Transverse colon (tissue), 4 donors: Measurements from ENCODE around the gene FOXP1. TPM values are rescaled to one million over a fixed set of nuclear protein-coding genes. Genes with fewer than 3 reads are reported as not detected.

Experiments used
- DNase-seq: peaks from one replicate; pipeline ENCODE4 v3.0.0-alpha.2; 2019
- H3K27ac ChIP-seq, 4 donors: fragments of 200-600 bp; sonication (generic); 2 replicates each; pipeline ENCODE4 v1.5.1; 2016 to 2018; ENCODE audit warnings: inconsistent platforms in 4 of 4
- H3K27me3 ChIP-seq: fragments of 200-600 bp; sonication (generic); 2 replicates; pipeline ENCODE4 v1.5.1; 2017; ENCODE audit warnings: inconsistent platforms
- H3K36me3 ChIP-seq, 4 donors: fragments of 200-600 bp; sonication (generic); 2 replicates each; pipeline ENCODE4 v1.5.1; 2017 to 2019; ENCODE audit warnings: inconsistent platforms in 4 of 4
- H3K4me1 ChIP-seq, 4 donors: fragments of 200-600 bp; sonication (generic); 2 replicates each; pipeline ENCODE4 v1.5.1; 2017 to 2020; ENCODE audit warnings: inconsistent platforms in 4 of 4
- H3K4me3 ChIP-seq, 4 donors: fragments of 200-600 bp; sonication (generic); 1 replicate in 1 of 4; 2 replicates in 3 of 4; pipeline versions ENCODE4 v1.5.1 to v1.6.1; 2017 to 2019; ENCODE audit warnings: inconsistent platforms in 4 of 4
- H3K9me3 ChIP-seq, 2 donors: fragments of 200-600 bp; sonication (generic); 2 replicates each; pipeline ENCODE4 v1.5.1; 2017 to 2019; ENCODE audit warnings: inconsistent platforms in 2 of 2
- EP300 ChIP-seq: sonication (generic); formaldehyde crosslinking; IDR thresholded peaks from one replicate; pipeline ENCODE4 v1.6.1; 2017; ENCODE audit warnings: antibody characterized with exemption, low read depth
- POLR2A ChIP-seq: fragments of 450-650 bp; IDR thresholded peaks from one replicate; pipeline ENCODE4 v1.6.1; 2016; ENCODE audit warnings: antibody characterized with exemption, mild to moderate bottlenecking, moderate library complexity
- POLR2AphosphoS5 ChIP-seq, 3 donors: sonication (generic); formaldehyde crosslinking; IDR thresholded peaks; one replicate each; pipeline ENCODE4 v1.6.1; 2016; ENCODE audit warnings: antibody characterized with exemption in 3 of 3
- WGBS, 2 donors: methylation state at CpG; one replicate each; pipeline ENCODE4 v1.1.5; 2018; ENCODE audit warnings: low coverage in 1 of 2; 5-methylcytosine and 5-hydroxymethylcytosine counted together
- in situ Hi-C, 4 donors: fragments of 200-750 bp; cut with MboI; loops; one replicate each; pipeline versions ENCODE4 v1.15.0 to v1.15.1; 2017; ENCODE audit warnings: low sequenced_read_pairs in 3 of 4, low pct_ligation_motif_present in 1 of 4, low pct_unique_long_range_greater_than_20kb in 1 of 4
- intact Hi-C: fragments of 100-400 bp; cut with DNase I; formaldehyde crosslinking; loops from one replicate; pipeline ENCODE4 v1.15.1; 2023; ENCODE audit warnings: low total_unique reads
- total RNA-seq, 4 donors: library from RNA; depleted of rRNA; stranded (reverse); fragments of >200 nt; gene quantifications; one replicate each; pipeline ENCODE4 v1.1.0, GENCODE V29; 2016
- TF ChIP-seq, protein P1 (sequence below), 5 experiments: fragments of 200-600 bp in 3 of 5; fragments of 450-650 bp in 2 of 5; sonication (generic) in 3 of 5; IDR thresholded peaks; 1 replicate in 2 of 5; 2 replicates in 3 of 5; pipeline ENCODE4 v1.5.1; 2016 to 2017; ENCODE audit warnings: antibody characterized with exemption in 5 of 5, inconsistent platforms in 3 of 5, mild to moderate bottlenecking in 2 of 5, moderate library complexity in 1 of 5

The FOXP1 gene
- total RNA-seq, 4 donors from 2014 or later, result 102 to 260 (median 150) TPM

DNA sequence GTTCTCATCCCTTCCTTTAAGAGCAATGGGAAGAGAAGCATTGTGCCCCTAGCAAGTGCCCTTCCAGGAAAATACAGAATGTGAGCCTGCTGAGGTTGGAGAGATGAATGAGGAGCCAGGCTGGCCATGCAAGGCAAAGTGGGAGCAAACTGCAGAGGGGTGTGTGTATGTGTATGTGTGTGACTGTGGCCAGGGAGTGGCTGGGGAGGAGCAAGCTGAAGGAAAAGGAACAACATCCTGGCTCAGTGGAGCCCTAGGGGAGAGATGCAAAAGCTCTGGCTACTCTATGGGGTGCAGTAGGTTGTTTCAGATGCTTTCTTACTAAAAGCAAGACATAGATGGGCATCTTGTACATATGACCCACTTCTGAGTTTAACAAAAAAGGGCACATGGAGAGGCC, 20.6 kb downstream of the FOXP1 start:
- Histone ChIP-seq H3K36me3 (no peaks in the 10 kb centered on the region), H3K9me3 (no peaks in the 10 kb centered on the region), H3K27ac (peak overlapping the region in 1 of 4 donors; percentile 29), H3K4me3 (no peak overlapping the region), H3K27me3 (no peaks in the 10 kb centered on the region), H3K4me1 (peaks cover 0 to 14% (median 7%) of the 10 kb centered on the region in 4 donors)
- in situ Hi-C loops, result no loop called here
- no peak for TF ChIP-seq POLR2AphosphoS5 (IDR thresholded peaks at IDR 0.05)
- no peak for TF ChIP-seq EP300
- no peak for TF ChIP-seq POLR2A
- TF ChIP-seq, protein P1, sequence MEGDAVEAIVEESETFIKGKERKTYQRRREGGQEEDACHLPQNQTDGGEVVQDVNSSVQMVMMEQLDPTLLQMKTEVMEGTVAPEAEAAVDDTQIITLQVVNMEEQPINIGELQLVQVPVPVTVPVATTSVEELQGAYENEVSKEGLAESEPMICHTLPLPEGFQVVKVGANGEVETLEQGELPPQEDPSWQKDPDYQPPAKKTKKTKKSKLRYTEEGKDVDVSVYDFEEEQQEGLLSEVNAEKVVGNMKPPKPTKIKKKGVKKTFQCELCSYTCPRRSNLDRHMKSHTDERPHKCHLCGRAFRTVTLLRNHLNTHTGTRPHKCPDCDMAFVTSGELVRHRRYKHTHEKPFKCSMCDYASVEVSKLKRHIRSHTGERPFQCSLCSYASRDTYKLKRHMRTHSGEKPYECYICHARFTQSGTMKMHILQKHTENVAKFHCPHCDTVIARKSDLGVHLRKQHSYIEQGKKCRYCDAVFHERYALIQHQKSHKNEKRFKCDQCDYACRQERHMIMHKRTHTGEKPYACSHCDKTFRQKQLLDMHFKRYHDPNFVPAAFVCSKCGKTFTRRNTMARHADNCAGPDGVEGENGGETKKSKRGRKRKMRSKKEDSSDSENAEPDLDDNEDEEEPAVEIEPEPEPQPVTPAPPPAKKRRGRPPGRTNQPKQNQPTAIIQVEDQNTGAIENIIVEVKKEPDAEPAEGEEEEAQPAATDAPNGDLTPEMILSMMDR (IDR thresholded peaks at IDR 0.05), result no peak
- no peak for DNase-seq
- intact Hi-C loops, result no loop called here

DNA sequence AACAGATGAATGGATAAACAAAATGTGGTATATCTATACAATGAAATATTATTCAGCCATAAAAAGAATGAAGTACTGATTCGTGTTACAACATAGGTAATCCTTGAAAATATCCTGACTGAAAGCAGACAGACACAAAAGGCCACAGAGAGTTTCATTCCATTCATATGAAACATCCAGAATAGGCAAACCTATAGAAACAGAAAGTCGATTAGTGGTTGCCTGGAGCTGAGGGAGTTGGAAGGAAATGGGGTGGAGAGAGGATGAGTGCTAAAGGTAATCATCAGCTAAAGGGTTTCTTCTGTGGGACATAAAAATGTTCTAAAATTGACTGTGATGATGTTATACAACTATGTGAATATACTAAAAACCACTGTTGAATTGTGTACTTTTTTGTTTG, 22.9 kb downstream of the FOXP1 start:
- no peak overlapping the region for H3K27ac ChIP-seq
- no peaks in the 10 kb centered on the region for H3K27me3 ChIP-seq
- H3K9me3 ChIP-seq, result no peaks in the 10 kb centered on the region
- no peak for DNase-seq
- intact Hi-C loops (no loop called here), in situ Hi-C loops (no loop called here)
- 90 to 94% methylated on average over 2 of the region's 2 CpGs for WGBS, 2 donors
- H3K36me3 ChIP-seq, result no peaks in the 10 kb centered on the region
- H3K4me3 ChIP-seq, result no peak overlapping the region
- peaks cover 0 to 14% (median 7%) of the 10 kb centered on the region in 4 donors for H3K4me1 ChIP-seq
- TF ChIP-seq POLR2AphosphoS5 (IDR thresholded peaks at IDR 0.05), result no peak
- no peak for TF ChIP-seq POLR2A
- TF ChIP-seq, protein P1 (IDR thresholded peaks at IDR 0.05), result no peak
- no peak for TF ChIP-seq EP300

DNA sequence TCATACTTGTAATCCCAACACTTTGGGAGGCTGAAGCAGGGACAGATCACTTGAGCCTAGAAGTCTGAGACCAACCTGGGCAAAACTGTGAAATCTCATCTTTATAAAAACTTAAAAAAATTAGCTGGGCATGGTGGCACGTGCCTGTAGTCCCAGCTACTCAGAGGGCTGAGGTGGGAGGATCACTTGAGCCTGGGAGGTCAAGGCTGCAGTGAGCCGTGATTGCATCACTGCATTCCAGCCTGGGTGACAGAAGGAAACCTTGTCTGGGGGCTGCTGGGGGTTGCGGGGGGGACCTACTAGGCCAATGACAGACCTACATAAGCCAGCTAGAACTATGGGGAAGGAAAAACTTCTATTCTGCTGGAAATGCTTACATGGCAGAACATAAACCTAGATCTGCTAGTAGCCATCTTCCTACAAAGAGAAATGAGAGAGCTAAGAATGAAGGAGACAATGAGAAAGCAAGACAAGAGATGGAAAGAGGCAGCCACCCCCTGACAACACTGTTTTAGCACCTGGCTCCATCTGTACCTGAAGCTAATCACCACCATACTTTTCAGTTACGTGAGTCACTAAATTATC, 23.9 kb downstream of the FOXP1 start:
- no peak for TF ChIP-seq EP300
- TF ChIP-seq, protein P1 (IDR thresholded peaks at IDR 0.05), result no peak
- no peak for TF ChIP-seq POLR2AphosphoS5 (IDR thresholded peaks at IDR 0.05)
- no peak for TF ChIP-seq POLR2A
- in situ Hi-C loops (no loop called here), intact Hi-C loops (no loop called here)
- DNase-seq, result no peak
- Histone ChIP-seq H3K27ac (no peak overlapping the region), H3K36me3 (no peaks in the 10 kb centered on the region), H3K9me3 (no peaks in the 10 kb centered on the region), H3K4me1 (peaks cover 0 to 14% (median 7%) of the 10 kb centered on the region in 4 donors), H3K27me3 (no peaks in the 10 kb centered on the region), H3K4me3 (no peak overlapping the region)
- WGBS, 2 donors, result 96 to 98% methylated on average over 3 to 4 of the region's 4 CpGs

DNA sequence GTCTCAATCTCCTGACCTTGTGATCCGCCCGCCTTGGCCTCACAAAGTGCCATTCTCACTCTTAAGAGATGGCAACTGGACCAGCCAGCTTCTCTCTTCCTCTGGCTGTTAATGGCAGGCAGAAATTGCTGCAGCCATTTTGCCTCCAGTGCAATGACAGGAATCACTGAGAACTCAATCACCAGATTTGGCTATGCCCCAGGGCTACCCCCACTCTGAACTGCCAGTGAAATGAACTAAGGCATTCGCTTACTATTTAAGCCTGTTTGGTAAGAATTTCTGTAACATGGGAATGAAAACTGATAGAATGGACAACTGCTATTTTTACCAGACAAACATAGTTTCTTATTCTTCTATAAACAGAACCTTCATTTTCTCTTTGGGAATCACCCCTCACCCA, 24.5 kb downstream of the FOXP1 start:
- Histone ChIP-seq H3K9me3 (no peaks in the 10 kb centered on the region), H3K36me3 (no peaks in the 10 kb centered on the region), H3K27me3 (no peaks in the 10 kb centered on the region), H3K4me1 (peaks cover 0 to 14% (median 7%) of the 10 kb centered on the region in 4 donors), H3K4me3 (no peak overlapping the region), H3K27ac (no peak overlapping the region)
- intact Hi-C loops (no loop called here), in situ Hi-C loops (no loop called here)
- TF ChIP-seq POLR2A, result no peak
- TF ChIP-seq, protein P1 (IDR thresholded peaks at IDR 0.05), result no peak
- no peak for TF ChIP-seq POLR2AphosphoS5 (IDR thresholded peaks at IDR 0.05)
- no peak for TF ChIP-seq EP300
- WGBS, 2 donors, result 95% methylated on average over 3 of the region's 3 CpGs; no CpG with 5 or more reads in 1 of the 2 donors
- DNase-seq, result no peak
